Brain microvascular endothelial cell (primary cell): ENCODE results near the gene RUNX1.
A peak's percentile ranks its signal among the peaks of the same experiment; 100 is the strongest.

Source experiments
- DNase-seq: peaks from one replicate; pipeline ENCODE4 v3.0.0-alpha.2; 2020
- H3K27ac ChIP-seq: fragments of 250-450 bp; sonication (Bioruptor Pico); 2 replicates; pipeline ENCODE4 v1.5.1; 2020; ENCODE audit warnings: mild to moderate bottlenecking, moderate library complexity
- H3K27me3 ChIP-seq: fragments of 250-450 bp; sonication (Bioruptor Pico); replicated peaks from 2 replicates; pipeline ENCODE4 v1.5.1; 2020; ENCODE audit warnings: mild to moderate bottlenecking
- H3K36me3 ChIP-seq: fragments of 250-450 bp; sonication (Bioruptor Pico); replicated peaks from 2 replicates; pipeline ENCODE4 v1.5.1; 2020; ENCODE audit warnings: mild to moderate bottlenecking
- H3K4me3 ChIP-seq: 2 replicates; pipeline ENCODE4 v1.5.1; 2011; ENCODE audit warnings: low read depth, mild to moderate bottlenecking, control low read depth, low read length, moderate library complexity
- CTCF ChIP-seq: IDR thresholded peaks from 2 replicates; pipeline ENCODE4 v1.5.1; 2011; ENCODE audit warnings: low read depth, mild to moderate bottlenecking, moderate library complexity, low read length, control low read depth, inconsistent platforms; ENCODE audit errors: missing control alignments
- in situ Hi-C: cut with HindIII; loops from 2 replicates; pipeline ENCODE4 v1.10.0; 2017; ENCODE audit warnings: low sequenced_read_pairs, low pct_ligation_motif_present

The RUNX1 gene

GRCh38 chr21:34843562-34843961 is 205.5 kb downstream of the RUNX1 start:
- Histone ChIP-seq H3K27ac (no peak overlapping the region), H3K4me3 (no peak overlapping the region), H3K36me3 (peaks cover 68% of the 10 kb centered on the region), H3K27me3 (no peaks in the 10 kb centered on the region)
- no peak for DNase-seq
- no peak for TF ChIP-seq CTCF
- in situ Hi-C loops = no loop called here

- no peak for DNase-seq
- H3K27me3 ChIP-seq = no peaks in the 10 kb centered on the region
- no peak overlapping the region for H3K27ac ChIP-seq
- no peak overlapping the region for H3K4me3 ChIP-seq
- peaks cover 66% of the 10 kb centered on the region for H3K36me3 ChIP-seq
- in situ Hi-C loops = no loop called here
- TF ChIP-seq CTCF = no peak
Measured at GRCh38 chr21:34841154-34841553, 207.9 kb downstream of the RUNX1 start.

GRCh38 chr21:34840693-34841092 is 208.4 kb downstream of the RUNX1 start:
- TF ChIP-seq CTCF = no peak
- in situ Hi-C loops = no loop called here

GRCh38 chr21:34838956-34839820 is 209.9 kb downstream of the RUNX1 start:
- no peak for DNase-seq
- no peaks in the 10 kb centered on the region for H3K27me3 ChIP-seq
- peak overlapping the region; percentile 17 for H3K4me3 ChIP-seq
- H3K36me3 ChIP-seq = peaks cover 67% of the 10 kb centered on the region
- TF ChIP-seq CTCF = no peak
- no peak overlapping the region for H3K27ac ChIP-seq
- in situ Hi-C loops = no loop called here

More at GRCh38 chr21:34840693-34841092, 208.4 kb downstream of the RUNX1 start:
- H3K4me3 ChIP-seq = no peak overlapping the region
- H3K27me3 ChIP-seq = no peaks in the 10 kb centered on the region
- no peak for DNase-seq
- H3K36me3 ChIP-seq = peaks cover 66% of the 10 kb centered on the region
- no peak overlapping the region for H3K27ac ChIP-seq

GRCh38 chr21:34836933-34837505 is 212.1 kb downstream of the RUNX1 start:
- Histone ChIP-seq H3K4me3 (peak overlapping the region; percentile 57), H3K27ac (peak overlapping the region; percentile 96), H3K27me3 (no peaks in the 10 kb centered on the region), H3K36me3 (peaks cover 72% of the 10 kb centered on the region)
- no peak for TF ChIP-seq CTCF
- in situ Hi-C loops = no loop called here
- DNase-seq = no peak
